Measurements from ENCODE around the gene FBXO38.

Gene FBXO38

DNA sequence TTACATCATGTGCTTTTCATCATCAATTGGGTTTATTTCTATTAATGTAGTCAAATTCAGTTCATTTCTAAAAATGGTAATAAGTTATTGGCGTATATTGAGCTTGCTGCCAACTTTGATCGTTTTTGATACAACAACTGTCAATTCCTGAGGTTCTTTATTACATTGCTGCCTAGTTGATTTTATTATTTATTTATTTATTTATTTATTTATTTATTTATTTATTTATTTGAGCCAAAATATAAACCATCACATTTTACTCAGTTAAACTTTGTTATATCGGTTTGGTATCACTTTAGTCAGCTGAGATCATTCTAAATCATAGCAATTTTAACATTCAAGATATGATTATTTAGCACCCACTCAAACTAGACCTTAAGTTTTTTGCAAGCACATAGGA, 100.0 kb downstream of the FBXO38 start:
- DNase-seq = no peak

DNA sequence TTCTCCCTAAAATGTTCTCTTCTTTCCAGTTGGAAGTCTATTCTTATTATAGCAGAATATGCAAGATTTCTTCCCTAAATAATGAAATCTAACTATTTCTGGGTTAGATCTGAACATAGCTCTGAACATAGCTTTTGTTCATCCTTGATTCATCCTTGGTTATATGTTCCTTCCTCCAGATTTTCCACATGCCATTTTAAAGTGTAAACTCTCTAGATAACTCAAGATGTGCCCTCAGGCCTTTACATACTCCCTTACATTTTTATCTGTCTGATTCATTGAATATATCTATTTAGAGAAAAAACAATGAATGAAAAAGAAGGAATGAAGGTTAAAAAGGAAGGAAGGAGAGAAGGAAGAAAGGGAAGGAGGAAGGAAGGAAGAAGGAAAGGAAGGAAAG, 100.9 kb downstream of the FBXO38 start:
- no peak for DNase-seq

GRCh38 chr5:148486456-148486855, 102.7 kb downstream of the FBXO38 start:
- DNase-seq = no peak

- DNase-seq = no peak
Observed at GRCh38 chr5:148488757-148489156, 105.0 kb downstream of the FBXO38 start.

DNA sequence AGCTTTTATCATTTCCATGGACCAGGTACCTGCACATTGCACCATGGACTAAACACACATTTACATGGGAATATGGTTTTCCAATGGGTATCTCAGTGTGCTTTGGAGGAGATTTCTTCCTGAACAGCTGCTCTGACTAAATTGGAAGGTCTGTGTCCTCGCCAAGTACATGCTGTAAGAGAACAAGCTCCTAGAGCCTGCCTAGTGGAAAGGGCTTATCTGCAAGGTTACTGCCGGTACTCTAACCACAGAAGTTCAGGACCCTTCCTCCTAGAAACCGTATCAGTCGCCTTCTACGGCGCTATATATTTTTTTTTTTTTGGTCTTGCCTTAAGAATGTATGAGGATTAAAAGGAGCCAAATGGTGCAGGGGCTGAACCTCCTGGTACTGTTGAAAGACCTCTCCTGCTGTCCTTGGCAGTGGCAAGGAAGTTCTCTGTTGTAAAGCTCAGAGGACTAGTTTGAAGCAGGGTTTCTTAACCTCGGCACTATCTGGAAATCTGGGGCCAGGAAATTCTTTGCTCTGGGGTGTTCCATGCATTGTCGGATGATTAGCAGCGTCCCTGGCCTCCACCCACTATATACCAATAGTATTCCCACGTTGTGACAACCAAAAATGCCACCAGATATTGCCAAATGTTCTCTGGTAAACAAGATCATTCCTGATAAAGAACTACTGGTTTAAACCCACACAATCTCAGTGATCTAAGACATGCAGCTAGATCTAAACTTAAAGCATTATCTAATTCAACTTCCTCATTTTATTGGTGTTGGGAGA, 107.4 kb downstream of the FBXO38 start:
- DNase-seq = no peak

- no peak for DNase-seq
Observed at GRCh38 chr5:148491793-148492184, 108.0 kb downstream of the FBXO38 start.

DNA sequence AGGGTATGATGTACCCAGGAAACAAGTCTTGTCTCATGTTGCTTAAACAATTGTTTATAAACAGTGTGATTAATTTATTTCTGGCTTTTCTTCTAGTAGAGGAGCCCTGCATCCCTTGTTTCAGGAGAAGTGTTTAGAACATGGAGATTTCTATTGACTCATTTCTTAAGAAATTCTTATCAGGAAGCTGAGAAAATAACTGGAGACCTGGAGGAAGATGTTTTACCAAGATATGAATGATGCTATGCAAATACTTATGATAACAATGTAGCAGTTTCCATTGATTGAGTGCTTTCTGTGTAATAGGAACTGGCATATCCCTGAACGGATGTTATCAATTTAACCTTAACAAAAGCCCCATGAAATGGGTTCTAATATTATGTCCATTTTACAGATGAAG, 108.6 kb downstream of the FBXO38 start:
- no peak for DNase-seq
